ENCODE measurements around the gene ENHO. TPM values are rescaled to one million over a fixed set of nuclear protein-coding genes. Genes with fewer than 3 reads are reported as not detected.

ENHO gene
- total and polyA plus RNA-seq, 2 donors (not counting 1 experiment from before 2014, with no cell fraction given), result not detected

GRCh38 chr9:34492051-34492450 is 30.7 kb downstream of the ENHO start:
- Histone ChIP-seq H3K4me2 (replicated peaks; ENCODE audit: low read depth, low read length, poor library complexity, severe bottlenecking) (no peak overlapping the region), H4K20me1 (ENCODE audit: control insufficient read depth, insufficient read depth, low read length, poor library complexity, severe bottlenecking) (no peaks in the 10 kb centered on the region), H3K79me2 (ENCODE audit: control insufficient read depth, insufficient read depth, low read length) (no peaks in the 10 kb centered on the region), H3K4me3 (ENCODE audit: control extremely low read depth in 1 of 5, extremely low read depth in 1 of 5, insufficient read depth in 1 of 5, low read depth in 2 of 5, low read length in 4 of 5) (no peak overlapping the region), H3K9ac (ENCODE audit: low read length) (no peak overlapping the region), H3K27me3 (replicated peaks in 1 of 4; ENCODE audit: control extremely low read depth in 1 of 4, control insufficient read depth in 3 of 4, insufficient read depth in 4 of 4, low read length in 3 of 4) (peaks cover 0 to 26% (median 10%) of the 10 kb centered on the region in 4 experiments), H3K27ac (ENCODE audit: low read length in 2 of 2) (no peak overlapping the region), H3K4me1 (ENCODE audit: control insufficient read depth in 2 of 2, insufficient read depth in 2 of 2, low read length in 2 of 2) (no peaks in the 10 kb centered on the region), H2AFZ (ENCODE audit: insufficient read depth, low read depth, low read length, poor library complexity, severe bottlenecking) (no peak overlapping the region), H3K36me3 (replicated peaks in 1 of 2; ENCODE audit: control extremely low read depth in 1 of 2, control insufficient read depth in 1 of 2, extremely low read depth in 1 of 2, insufficient read depth in 2 of 2, low read length in 1 of 2) (no peaks in the 10 kb centered on the region), H3K9me3 (ENCODE audit: control extremely low read depth in 1 of 3, control insufficient read depth in 2 of 3, insufficient read depth in 1 of 3, low read length in 2 of 3) (no peaks in the 10 kb centered on the region)
- ChIA-PET CTCF (interaction anchor here (1.0 to 1.7 kb wide), 4 partner anchors 47 to 142 kb away, joined by 3 to 4 read pairs (median 3); no protein-coding TSS in a partner anchor), POLR2A (no interaction called here)
- ATAC-seq (ENCODE audit: low read depth) (no peak), DNase-seq (no peak)
- H3K27me3 Mint-ChIP-seq, result peaks cover 43% of the 10 kb centered on the region
- no CpG with 5 or more reads among the region's 2 CpGs for WGBS (ENCODE audit: insufficient coverage)
- intact Hi-C loops (cut with micrococcal nuclease), result no loop called here
- H3K9me3 Mint-ChIP-seq (ENCODE audit: insufficient read depth), result no peaks in the 10 kb centered on the region
- TF ChIP-seq EZH2 (IDR thresholded peaks at IDR 0.05; ENCODE audit: borderline replicate concordance, insufficient read depth, low read depth, low read length, poor library complexity, severe bottlenecking) (no peak), CTCF (IDR thresholded peaks at IDR 0.05) (no peak)
- no peaks in the 10 kb centered on the region for H3K4me1 Mint-ChIP-seq
- H3K4me3 Mint-ChIP-seq, result no peak overlapping the region
- no peak overlapping the region for H3K27ac Mint-ChIP-seq

DNA sequence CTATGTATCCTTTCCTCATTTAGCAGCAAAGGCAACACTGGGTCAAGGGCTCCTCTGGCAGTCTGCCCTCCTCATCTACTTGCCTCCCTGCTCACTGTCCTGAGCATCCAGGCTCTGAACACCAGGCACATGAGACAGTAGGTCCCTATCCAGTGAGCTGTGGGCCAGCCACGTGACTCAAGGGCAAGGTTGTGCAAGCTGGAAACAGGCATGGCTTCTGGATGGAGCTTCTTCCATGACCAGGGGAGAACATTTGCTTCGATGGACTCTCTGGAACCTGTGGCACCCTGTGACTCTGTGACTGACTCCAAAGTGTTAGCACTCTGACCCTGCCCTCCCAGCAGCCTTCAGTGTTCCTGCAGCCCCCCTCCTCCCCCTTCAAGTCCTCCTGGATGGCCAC is 31.2 kb downstream of the ENHO start:
- DNase-seq (no peak), ATAC-seq (ENCODE audit: low read depth) (no peak)
- Histone ChIP-seq H3K9me3 (ENCODE audit: control extremely low read depth in 1 of 3, control insufficient read depth in 2 of 3, insufficient read depth in 1 of 3, low read length in 2 of 3) (no peaks in the 10 kb centered on the region), H3K4me1 (ENCODE audit: control insufficient read depth in 2 of 2, insufficient read depth in 2 of 2, low read length in 2 of 2) (no peaks in the 10 kb centered on the region), H3K36me3 (replicated peaks in 1 of 2; ENCODE audit: control extremely low read depth in 1 of 2, control insufficient read depth in 1 of 2, extremely low read depth in 1 of 2, insufficient read depth in 2 of 2, low read length in 1 of 2) (no peaks in the 10 kb centered on the region), H3K4me3 (ENCODE audit: control extremely low read depth in 1 of 5, extremely low read depth in 1 of 5, insufficient read depth in 1 of 5, low read depth in 2 of 5, low read length in 4 of 5) (no peak overlapping the region), H2AFZ (ENCODE audit: insufficient read depth, low read depth, low read length, poor library complexity, severe bottlenecking) (no peak overlapping the region), H3K27ac (ENCODE audit: low read length in 2 of 2) (no peak overlapping the region), H3K27me3 (replicated peaks in 1 of 4; ENCODE audit: control extremely low read depth in 1 of 4, control insufficient read depth in 3 of 4, insufficient read depth in 4 of 4, low read length in 3 of 4) (peaks cover 0 to 26% (median 10%) of the 10 kb centered on the region in 4 experiments), H3K4me2 (replicated peaks; ENCODE audit: low read depth, low read length, poor library complexity, severe bottlenecking) (no peak overlapping the region), H3K79me2 (ENCODE audit: control insufficient read depth, insufficient read depth, low read length) (no peaks in the 10 kb centered on the region), H4K20me1 (ENCODE audit: control insufficient read depth, insufficient read depth, low read length, poor library complexity, severe bottlenecking) (no peaks in the 10 kb centered on the region), H3K9ac (ENCODE audit: low read length) (no peak overlapping the region)
- TF ChIP-seq EZH2 (IDR thresholded peaks at IDR 0.05; ENCODE audit: borderline replicate concordance, insufficient read depth, low read depth, low read length, poor library complexity, severe bottlenecking), result no peak
- TF ChIP-seq CTCF (IDR thresholded peaks at IDR 0.05), result no peak
- Mint-ChIP-seq H3K9me3 (ENCODE audit: insufficient read depth) (no peaks in the 10 kb centered on the region), H3K27ac (no peak overlapping the region), H3K4me1 (no peaks in the 10 kb centered on the region), H3K4me3 (no peak overlapping the region), H3K27me3 (peaks cover 45% of the 10 kb centered on the region)
- intact Hi-C loops (cut with micrococcal nuclease), result no loop called here
- ChIA-PET CTCF (interaction anchor here (1.0 to 1.3 kb wide), 3 partner anchors 47 to 111 kb away, joined by 3 read pairs; no protein-coding TSS in a partner anchor), POLR2A (no interaction called here)
- 52% methylated on average over 2 of the region's 2 CpGs for WGBS (ENCODE audit: insufficient coverage)

Data from B cell (primary cell).